Measurements from ENCODE around the gene LRSAM1. TPM values are rescaled to one million over a fixed set of nuclear protein-coding genes. Genes with fewer than 3 reads are reported as not detected.

Gene LRSAM1
- total and polyA plus RNA-seq, 4 donors, result 6.6 to 9.7 (median 7.1) TPM

DNA sequence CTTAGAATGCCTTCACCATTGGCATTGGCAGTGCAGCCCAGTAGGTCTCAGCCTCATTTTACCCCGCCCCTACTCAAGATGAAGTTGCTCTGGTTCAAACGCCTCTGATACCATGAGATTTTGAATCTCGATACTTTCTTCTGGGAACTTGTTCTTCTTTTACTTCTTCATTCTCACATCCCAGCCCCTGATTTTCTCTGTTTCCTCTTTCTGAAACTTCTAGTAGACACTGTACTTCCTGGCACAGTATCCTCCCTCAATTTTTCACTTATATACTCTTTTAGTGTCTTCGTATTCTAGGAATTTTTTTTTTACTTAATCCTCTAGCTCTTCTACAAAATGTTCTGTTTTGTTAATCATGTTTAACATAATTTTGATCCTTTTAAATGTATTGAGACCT lies 40.2 kb upstream of the LRSAM1 start:
- Histone ChIP-seq H3K27ac (ENCODE audit: low read depth in 1 of 2, low read length in 2 of 2) (no peak overlapping the region), H3K27me3 (ENCODE audit: control insufficient read depth in 4 of 4, insufficient read depth in 4 of 4, low read length in 3 of 4) (no peaks in the 10 kb centered on the region), H3K9ac (ENCODE audit: low read depth in 1 of 2, low read length in 2 of 2) (no peak overlapping the region), H3K4me3 (ENCODE audit: low read depth in 1 of 3, low read length in 3 of 3) (no peak overlapping the region), H3K36me3 (ENCODE audit: control insufficient read depth in 4 of 4, insufficient read depth in 3 of 4, low read depth in 1 of 4, low read length in 3 of 4) (peaks cover 0 to 3% (median 0%) of the 10 kb centered on the region in 4 donors), H3K4me1 (ENCODE audit: control insufficient read depth in 4 of 4, insufficient read depth in 4 of 4, low read length in 3 of 4) (peaks cover 3 to 14% (median 8%) of the 10 kb centered on the region in 4 donors), H3K9me3 (ENCODE audit: control insufficient read depth in 4 of 4, low read length in 3 of 4) (no peaks in the 10 kb centered on the region)
- TF ChIP-seq RXRA (IDR thresholded peaks at IDR 0.05) (no peak), YY1 (IDR thresholded peaks at IDR 0.05) (no peak), TAF1 (conservative IDR thresholded peaks at IDR 0.05) (no peak), EGR1 (IDR thresholded peaks at IDR 0.05; ENCODE audit: low read depth in 2 of 2) (no peak), FOXA1 (IDR thresholded peaks at IDR 0.05) (no peak), HNF4G (IDR thresholded peaks at IDR 0.05) (no peak), JUND (IDR thresholded peaks at IDR 0.05) (no peak), GABPA (IDR thresholded peaks at IDR 0.05 in 1 of 2, conservative IDR thresholded peaks at IDR 0.05 in 1 of 2) (no peak), NR2F2 (IDR thresholded peaks at IDR 0.05) (no peak), RAD21 (IDR thresholded peaks at IDR 0.05) (no peak), HNF4A (conservative IDR thresholded peaks at IDR 0.05) (no peak), SP1 (IDR thresholded peaks at IDR 0.05) (no peak)
- TF ChIP-seq, protein P1, sequence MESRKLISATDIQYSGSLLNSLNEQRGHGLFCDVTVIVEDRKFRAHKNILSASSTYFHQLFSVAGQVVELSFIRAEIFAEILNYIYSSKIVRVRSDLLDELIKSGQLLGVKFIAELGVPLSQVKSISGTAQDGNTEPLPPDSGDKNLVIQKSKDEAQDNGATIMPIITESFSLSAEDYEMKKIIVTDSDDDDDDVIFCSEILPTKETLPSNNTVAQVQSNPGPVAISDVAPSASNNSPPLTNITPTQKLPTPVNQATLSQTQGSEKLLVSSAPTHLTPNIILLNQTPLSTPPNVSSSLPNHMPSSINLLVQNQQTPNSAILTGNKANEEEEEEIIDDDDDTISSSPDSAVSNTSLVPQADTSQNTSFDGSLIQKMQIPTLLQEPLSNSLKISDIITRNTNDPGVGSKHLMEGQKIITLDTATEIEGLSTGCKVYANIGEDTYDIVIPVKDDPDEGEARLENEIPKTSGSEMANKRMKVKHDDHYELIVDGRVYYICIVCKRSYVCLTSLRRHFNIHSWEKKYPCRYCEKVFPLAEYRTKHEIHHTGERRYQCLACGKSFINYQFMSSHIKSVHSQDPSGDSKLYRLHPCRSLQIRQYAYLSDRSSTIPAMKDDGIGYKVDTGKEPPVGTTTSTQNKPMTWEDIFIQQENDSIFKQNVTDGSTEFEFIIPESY (IDR thresholded peaks at IDR 0.05), result no peak
- TF ChIP-seq, protein P2, sequence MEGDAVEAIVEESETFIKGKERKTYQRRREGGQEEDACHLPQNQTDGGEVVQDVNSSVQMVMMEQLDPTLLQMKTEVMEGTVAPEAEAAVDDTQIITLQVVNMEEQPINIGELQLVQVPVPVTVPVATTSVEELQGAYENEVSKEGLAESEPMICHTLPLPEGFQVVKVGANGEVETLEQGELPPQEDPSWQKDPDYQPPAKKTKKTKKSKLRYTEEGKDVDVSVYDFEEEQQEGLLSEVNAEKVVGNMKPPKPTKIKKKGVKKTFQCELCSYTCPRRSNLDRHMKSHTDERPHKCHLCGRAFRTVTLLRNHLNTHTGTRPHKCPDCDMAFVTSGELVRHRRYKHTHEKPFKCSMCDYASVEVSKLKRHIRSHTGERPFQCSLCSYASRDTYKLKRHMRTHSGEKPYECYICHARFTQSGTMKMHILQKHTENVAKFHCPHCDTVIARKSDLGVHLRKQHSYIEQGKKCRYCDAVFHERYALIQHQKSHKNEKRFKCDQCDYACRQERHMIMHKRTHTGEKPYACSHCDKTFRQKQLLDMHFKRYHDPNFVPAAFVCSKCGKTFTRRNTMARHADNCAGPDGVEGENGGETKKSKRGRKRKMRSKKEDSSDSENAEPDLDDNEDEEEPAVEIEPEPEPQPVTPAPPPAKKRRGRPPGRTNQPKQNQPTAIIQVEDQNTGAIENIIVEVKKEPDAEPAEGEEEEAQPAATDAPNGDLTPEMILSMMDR (IDR thresholded peaks at IDR 0.05; ENCODE audit: low read depth, low read length, missing input control), result no peak
- TF ChIP-seq, protein P3, sequence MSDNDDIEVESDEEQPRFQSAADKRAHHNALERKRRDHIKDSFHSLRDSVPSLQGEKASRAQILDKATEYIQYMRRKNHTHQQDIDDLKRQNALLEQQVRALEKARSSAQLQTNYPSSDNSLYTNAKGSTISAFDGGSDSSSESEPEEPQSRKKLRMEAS (IDR thresholded peaks at IDR 0.05), result no peak
- TF ChIP-seq, protein P4, sequence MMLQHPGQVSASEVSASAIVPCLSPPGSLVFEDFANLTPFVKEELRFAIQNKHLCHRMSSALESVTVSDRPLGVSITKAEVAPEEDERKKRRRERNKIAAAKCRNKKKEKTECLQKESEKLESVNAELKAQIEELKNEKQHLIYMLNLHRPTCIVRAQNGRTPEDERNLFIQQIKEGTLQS (IDR thresholded peaks at IDR 0.05), result no peak
- 86% methylated on average over 4 of the region's 4 CpGs for WGBS
- no peak for DNase-seq (ENCODE audit: low spot score)

DNA sequence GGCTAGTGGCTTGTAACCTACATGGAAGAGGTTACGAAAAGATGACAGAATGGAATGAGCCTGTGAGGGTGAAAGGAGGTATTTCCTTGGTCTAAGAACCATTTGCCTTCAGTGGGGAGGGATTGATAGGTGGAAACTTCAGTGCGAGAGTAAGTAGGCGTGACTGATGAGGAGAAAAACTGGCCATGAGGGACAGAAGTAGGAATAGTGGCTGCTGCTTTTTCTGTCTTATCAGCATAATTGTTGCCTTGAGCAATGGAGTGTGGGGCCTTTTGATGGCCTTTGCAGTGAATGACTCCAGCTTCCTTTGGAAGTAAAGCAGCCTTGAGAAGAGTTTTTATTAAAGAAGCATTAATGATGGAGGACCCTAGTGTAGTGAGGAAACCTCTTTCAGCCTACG lies 36.2 kb upstream of the LRSAM1 start:
- H3K36me3 ChIP-seq (ENCODE audit: control insufficient read depth in 4 of 4, insufficient read depth in 3 of 4, low read depth in 1 of 4, low read length in 3 of 4), result no peaks in the 10 kb centered on the region
- WGBS, result 94% methylated on average over 4 of the region's 4 CpGs
- no peak for TF ChIP-seq NR2F2 (IDR thresholded peaks at IDR 0.05)

DNA sequence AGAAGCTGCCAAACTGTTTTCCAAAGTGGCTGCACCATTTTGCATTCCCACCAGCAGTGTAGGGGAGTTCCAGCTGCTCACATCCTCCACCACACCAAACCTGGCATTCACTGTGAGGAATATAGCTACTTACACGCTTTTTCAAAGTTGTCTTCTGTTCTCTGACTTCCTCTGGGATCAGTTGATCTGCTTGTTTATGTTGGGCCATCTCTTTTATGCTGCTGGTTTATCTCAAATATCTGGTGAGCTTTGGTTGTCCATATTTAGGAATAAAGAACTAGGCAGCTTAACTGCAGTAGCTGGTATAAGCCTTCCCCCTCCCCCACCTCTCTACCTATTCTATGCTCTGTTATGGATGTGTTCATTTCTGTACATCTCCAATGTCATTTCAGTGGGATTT lies 35.7 kb upstream of the LRSAM1 start:
- TF ChIP-seq RAD21 (IDR thresholded peaks at IDR 0.05) (no peak), TAF1 (conservative IDR thresholded peaks at IDR 0.05) (no peak), RXRA (IDR thresholded peaks at IDR 0.05) (no peak), GABPA (IDR thresholded peaks at IDR 0.05 in 1 of 2, conservative IDR thresholded peaks at IDR 0.05 in 1 of 2) (no peak), FOXA2 (IDR thresholded peaks at IDR 0.05) (no peak), NR2F2 (IDR thresholded peaks at IDR 0.05) (no peak), SP1 (IDR thresholded peaks at IDR 0.05) (no peak), HNF4G (IDR thresholded peaks at IDR 0.05) (no peak)
- TF ChIP-seq, protein P5, sequence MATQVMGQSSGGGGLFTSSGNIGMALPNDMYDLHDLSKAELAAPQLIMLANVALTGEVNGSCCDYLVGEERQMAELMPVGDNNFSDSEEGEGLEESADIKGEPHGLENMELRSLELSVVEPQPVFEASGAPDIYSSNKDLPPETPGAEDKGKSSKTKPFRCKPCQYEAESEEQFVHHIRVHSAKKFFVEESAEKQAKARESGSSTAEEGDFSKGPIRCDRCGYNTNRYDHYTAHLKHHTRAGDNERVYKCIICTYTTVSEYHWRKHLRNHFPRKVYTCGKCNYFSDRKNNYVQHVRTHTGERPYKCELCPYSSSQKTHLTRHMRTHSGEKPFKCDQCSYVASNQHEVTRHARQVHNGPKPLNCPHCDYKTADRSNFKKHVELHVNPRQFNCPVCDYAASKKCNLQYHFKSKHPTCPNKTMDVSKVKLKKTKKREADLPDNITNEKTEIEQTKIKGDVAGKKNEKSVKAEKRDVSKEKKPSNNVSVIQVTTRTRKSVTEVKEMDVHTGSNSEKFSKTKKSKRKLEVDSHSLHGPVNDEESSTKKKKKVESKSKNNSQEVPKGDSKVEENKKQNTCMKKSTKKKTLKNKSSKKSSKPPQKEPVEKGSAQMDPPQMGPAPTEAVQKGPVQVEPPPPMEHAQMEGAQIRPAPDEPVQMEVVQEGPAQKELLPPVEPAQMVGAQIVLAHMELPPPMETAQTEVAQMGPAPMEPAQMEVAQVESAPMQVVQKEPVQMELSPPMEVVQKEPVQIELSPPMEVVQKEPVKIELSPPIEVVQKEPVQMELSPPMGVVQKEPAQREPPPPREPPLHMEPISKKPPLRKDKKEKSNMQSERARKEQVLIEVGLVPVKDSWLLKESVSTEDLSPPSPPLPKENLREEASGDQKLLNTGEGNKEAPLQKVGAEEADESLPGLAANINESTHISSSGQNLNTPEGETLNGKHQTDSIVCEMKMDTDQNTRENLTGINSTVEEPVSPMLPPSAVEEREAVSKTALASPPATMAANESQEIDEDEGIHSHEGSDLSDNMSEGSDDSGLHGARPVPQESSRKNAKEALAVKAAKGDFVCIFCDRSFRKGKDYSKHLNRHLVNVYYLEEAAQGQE (IDR thresholded peaks at IDR 0.05), result no peak
- H3K4me3 ChIP-seq (ENCODE audit: low read depth in 1 of 3, low read length in 3 of 3), result no peak overlapping the region
- no peaks in the 10 kb centered on the region for H3K36me3 ChIP-seq (ENCODE audit: control insufficient read depth in 4 of 4, insufficient read depth in 3 of 4, low read depth in 1 of 4, low read length in 3 of 4)
- H3K27ac ChIP-seq (ENCODE audit: low read depth in 1 of 2, low read length in 2 of 2), result no peak overlapping the region
- DNase-seq (ENCODE audit: low spot score), result no peak
- no peaks in the 10 kb centered on the region for H3K9me3 ChIP-seq (ENCODE audit: control insufficient read depth in 4 of 4, low read length in 3 of 4)
- H3K4me1 ChIP-seq (ENCODE audit: control insufficient read depth in 4 of 4, insufficient read depth in 4 of 4, low read length in 3 of 4), result no peaks in the 10 kb centered on the region
- 84% methylated on average over 1 of the region's 1 CpG for WGBS
- no peak overlapping the region for H3K9ac ChIP-seq (ENCODE audit: low read depth in 1 of 2, low read length in 2 of 2)
- no peaks in the 10 kb centered on the region for H3K27me3 ChIP-seq (ENCODE audit: control insufficient read depth in 4 of 4, insufficient read depth in 4 of 4, low read length in 3 of 4)

More for the DNA sequence above, 36.2 kb upstream of the LRSAM1 start:
- Histone ChIP-seq H3K9me3 (ENCODE audit: control insufficient read depth in 4 of 4, low read length in 3 of 4) (no peaks in the 10 kb centered on the region), H3K27me3 (ENCODE audit: control insufficient read depth in 4 of 4, insufficient read depth in 4 of 4, low read length in 3 of 4) (no peaks in the 10 kb centered on the region), H3K4me1 (ENCODE audit: control insufficient read depth in 4 of 4, insufficient read depth in 4 of 4, low read length in 3 of 4) (no peaks in the 10 kb centered on the region), H3K4me3 (ENCODE audit: low read depth in 1 of 3, low read length in 3 of 3) (no peak overlapping the region), H3K9ac (ENCODE audit: low read depth in 1 of 2, low read length in 2 of 2) (no peak overlapping the region), H3K27ac (ENCODE audit: low read depth in 1 of 2, low read length in 2 of 2) (no peak overlapping the region)
- no peak for DNase-seq (ENCODE audit: low spot score)

Measured in liver (tissue), 9 donors.